Measurements from ENCODE around the gene HLF. TPM values are rescaled to one million over a fixed set of nuclear protein-coding genes. Genes with fewer than 3 reads are reported as not detected.

Gene HLF
- total RNA-seq, 1 donor from 2014 or later: 0.69 TPM

GRCh38 chr17:55311767-55312375 is 47.1 kb downstream of the HLF start:
- ChIA-PET POLR2A (no interaction called here), CTCF (no interaction called here)
- no peak overlapping the region for H3K27ac Mint-ChIP-seq
- no peaks in the 10 kb centered on the region for H3K36me3 Mint-ChIP-seq (ENCODE audit: low read depth)
- intact Hi-C loops (cut with micrococcal nuclease): no loop called here
- H3K27me3 Mint-ChIP-seq: peaks cover 11% of the 10 kb centered on the region
- H3K9me3 Mint-ChIP-seq: no peaks in the 10 kb centered on the region
- no peak for TF ChIP-seq CTCF (IDR thresholded peaks at IDR 0.05)
- no peak for DNase-seq
- ATAC-seq (ENCODE audit: low read depth): no peak
- no peak overlapping the region for H3K4me3 Mint-ChIP-seq
- H3K4me1 Mint-ChIP-seq: peaks cover under 1% of the 10 kb centered on the region

- no peaks in the 10 kb centered on the region for H3K36me3 Mint-ChIP-seq (ENCODE audit: low read depth)
- no peaks in the 10 kb centered on the region for H3K9me3 Mint-ChIP-seq
- peaks cover 13% of the 10 kb centered on the region for H3K27me3 Mint-ChIP-seq
- intact Hi-C loops (cut with micrococcal nuclease): no loop called here
- POLR2A ChIA-PET: no interaction called here
- ATAC-seq (ENCODE audit: low read depth) (no peak), DNase-seq (no peak)
- CTCF ChIA-PET: no interaction called here
- H3K4me3 Mint-ChIP-seq: no peak overlapping the region
- H3K27ac Mint-ChIP-seq: no peak overlapping the region
- no peaks in the 10 kb centered on the region for H3K4me1 Mint-ChIP-seq
- TF ChIP-seq CTCF (IDR thresholded peaks at IDR 0.05): no peak
Measured at GRCh38 chr17:55312852-55313251, 48.1 kb downstream of the HLF start.

GRCh38 chr17:55314061-55314783 is 49.5 kb downstream of the HLF start:
- ChIA-PET CTCF (no interaction called here), POLR2A (no interaction called here)
- no peak for TF ChIP-seq CTCF (IDR thresholded peaks at IDR 0.05)
- Mint-ChIP-seq H3K27ac (no peak overlapping the region), H3K4me3 (no peak overlapping the region), H3K36me3 (ENCODE audit: low read depth) (no peaks in the 10 kb centered on the region), H3K27me3 (peaks cover 12% of the 10 kb centered on the region), H3K9me3 (no peaks in the 10 kb centered on the region), H3K4me1 (no peaks in the 10 kb centered on the region)
- intact Hi-C loops (cut with micrococcal nuclease): no loop called here
- no peak for ATAC-seq (ENCODE audit: low read depth)
- DNase-seq: no peak

GRCh38 chr17:55314784-55315491 is 50.2 kb downstream of the HLF start:
- peaks cover 8% of the 10 kb centered on the region for H3K27me3 Mint-ChIP-seq

More at GRCh38 chr17:55314784-55315491, 50.2 kb downstream of the HLF start:
- DNase-seq (no peak), ATAC-seq (ENCODE audit: low read depth) (no peak)
- no peak for TF ChIP-seq CTCF (IDR thresholded peaks at IDR 0.05)
- Mint-ChIP-seq H3K4me1 (no peaks in the 10 kb centered on the region), H3K27ac (no peak overlapping the region), H3K4me3 (no peak overlapping the region), H3K9me3 (no peaks in the 10 kb centered on the region), H3K36me3 (ENCODE audit: low read depth) (no peaks in the 10 kb centered on the region)
- CTCF ChIA-PET: no interaction called here
- POLR2A ChIA-PET: no interaction called here
- intact Hi-C loops (cut with micrococcal nuclease): no loop called here
